Measurements from ENCODE around the gene DOLK. TPM values are rescaled to one million over a fixed set of nuclear protein-coding genes. Genes with fewer than 3 reads are reported as not detected.
A peak's percentile ranks its signal among the peaks of the same experiment; 100 is the strongest.
"Not testable (repeated sequence)": the region's sequence is repeated elsewhere in the genome, so short reads cannot be mapped to it uniquely, and the experiment has no call there.

The DOLK gene
- total RNA-seq (2014; rRNA removed; shearing (Covaris generic); ENCODE audit: low replicate concordance), result 16.9 and 29.7 TPM in 2 replicates

DNA sequence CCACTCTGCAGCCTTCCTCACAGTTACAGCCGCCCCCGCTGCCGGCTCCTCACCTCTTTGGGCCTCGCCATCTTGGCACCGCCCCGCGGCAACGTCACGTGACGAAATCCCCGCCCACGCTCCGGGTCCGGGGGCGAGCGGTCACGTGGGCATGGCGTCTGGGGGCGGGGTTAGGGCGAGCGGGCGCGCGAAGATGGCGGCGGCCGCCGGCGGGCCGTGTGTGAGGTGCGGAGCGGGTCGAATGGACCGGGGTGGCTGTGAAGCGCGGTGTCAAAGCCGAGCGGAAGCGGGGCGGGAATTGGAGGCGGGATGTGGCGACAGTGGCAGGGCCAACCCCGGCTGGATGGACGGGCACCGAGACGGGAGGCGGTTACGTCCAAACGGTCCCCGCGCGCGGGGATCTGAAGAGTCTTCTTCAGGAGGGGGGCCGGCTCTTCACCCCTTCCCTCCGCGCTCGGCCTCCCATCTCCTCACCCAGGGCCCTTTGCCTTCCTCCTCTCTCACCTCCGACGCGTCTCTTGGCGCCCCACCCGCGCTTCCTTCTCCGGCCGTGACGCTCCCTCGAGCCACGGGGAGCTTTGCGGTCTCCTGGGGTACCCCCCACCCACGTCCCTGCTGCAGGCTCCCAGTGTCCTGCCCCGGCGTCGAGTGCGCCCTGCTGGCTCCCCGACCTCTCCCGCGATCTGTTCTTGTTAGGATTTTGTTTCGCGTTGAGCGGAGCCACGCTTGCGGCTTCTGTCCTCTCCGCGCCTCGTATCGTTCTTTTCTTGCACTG, at the start of gene DOLK, which contains the start of gene NUP188:
Gene DOLK (minus strand): TSS at position 77 of the 775 bp plus-strand sequence. CDS start 300 bp downstream, outside the sequence.
Gene NUP188 (plus strand): TSS at position 173 of the 775 bp plus-strand sequence. CDS start 21 bp downstream, at position 194.
- Histone ChIP-seq H3K9me3 (no peaks in the 10 kb centered on the region), H3K36me3 (peaks cover 17% of the 10 kb centered on the region), H3K4me3 (peak within 1 kb of the TSS; percentile 92), H3K27me3 (no peaks in the 10 kb centered on the region)
- DNase-seq, result peak; percentile 93

GRCh38 chr9:128995791-128996190, 48.4 kb upstream of the DOLK start:
- Histone ChIP-seq H3K36me3 (peaks cover 70% of the 10 kb centered on the region), H3K4me3 (no peak overlapping the region), H3K27me3 (no peaks in the 10 kb centered on the region), H3K9me3 (no peaks in the 10 kb centered on the region)
- no peak for DNase-seq

GRCh38 chr9:128992995-128993394, 45.6 kb upstream of the DOLK start:
- no peak for DNase-seq
- Histone ChIP-seq H3K4me3 (no peak overlapping the region), H3K36me3 (peaks cover 83% of the 10 kb centered on the region), H3K9me3 (no peaks in the 10 kb centered on the region), H3K27me3 (no peaks in the 10 kb centered on the region)

DNA sequence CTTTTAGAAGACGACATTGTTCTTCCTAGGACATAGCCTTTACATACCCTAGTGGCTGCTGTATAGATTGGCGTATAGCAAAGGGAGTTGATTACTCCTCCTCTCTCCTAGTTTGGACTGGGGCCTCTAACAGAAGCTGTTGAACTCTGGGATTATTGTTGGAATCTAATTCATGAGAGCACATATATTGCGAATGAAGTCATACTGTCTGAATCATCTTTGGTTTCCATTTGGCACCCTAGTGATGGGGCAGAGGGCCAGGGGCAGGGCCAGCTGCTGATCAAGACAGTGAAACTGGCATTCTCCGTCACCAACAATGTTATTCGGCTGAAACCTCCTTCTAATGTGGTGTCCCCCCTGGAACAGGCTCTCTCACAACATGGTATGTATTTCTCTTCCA, 40.4 kb upstream of the DOLK start:
- DNase-seq, result peak; percentile 89
- Histone ChIP-seq H3K27me3 (no peaks in the 10 kb centered on the region), H3K4me3 (no peak overlapping the region), H3K36me3 (peaks cover 82% of the 10 kb centered on the region), H3K9me3 (no peaks in the 10 kb centered on the region)

GRCh38 chr9:128986671-128987070, 39.3 kb upstream of the DOLK start:
- Histone ChIP-seq H3K9me3 (no peaks in the 10 kb centered on the region), H3K4me3 (no peak overlapping the region), H3K27me3 (no peaks in the 10 kb centered on the region), H3K36me3 (peaks cover 85% of the 10 kb centered on the region)
- DNase-seq, result no peak

GRCh38 chr9:128983536-128983935, 36.1 kb upstream of the DOLK start:
- Histone ChIP-seq H3K9me3 (no peaks in the 10 kb centered on the region), H3K4me3 (no peak overlapping the region), H3K27me3 (no peaks in the 10 kb centered on the region), H3K36me3 (peaks cover 80% of the 10 kb centered on the region)
- DNase-seq, result no peak

DNA sequence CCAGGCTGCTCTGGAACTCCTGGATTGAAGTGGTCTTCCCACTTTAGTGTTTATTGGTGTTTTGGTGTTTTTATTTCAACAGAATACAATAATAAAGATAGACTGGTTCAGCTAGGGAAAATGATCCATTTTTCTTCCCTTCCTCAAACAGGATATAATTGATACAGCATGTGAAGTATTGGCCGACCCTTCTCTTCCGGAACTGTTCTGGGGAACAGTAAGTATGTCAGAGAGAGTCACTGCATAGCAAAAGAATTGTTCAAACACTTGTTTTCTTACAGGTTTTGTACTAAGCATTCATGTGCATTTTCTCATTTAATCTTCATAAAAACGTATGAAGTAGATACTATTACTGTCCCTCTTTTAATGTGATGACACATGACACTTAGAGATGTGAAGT, 31.7 kb upstream of the DOLK start:
- no peak overlapping the region for H3K4me3 ChIP-seq
- no peaks in the 10 kb centered on the region for H3K9me3 ChIP-seq
- H3K27me3 ChIP-seq, result no peaks in the 10 kb centered on the region
- no peak for DNase-seq
- peaks cover 67% of the 10 kb centered on the region for H3K36me3 ChIP-seq

DNA sequence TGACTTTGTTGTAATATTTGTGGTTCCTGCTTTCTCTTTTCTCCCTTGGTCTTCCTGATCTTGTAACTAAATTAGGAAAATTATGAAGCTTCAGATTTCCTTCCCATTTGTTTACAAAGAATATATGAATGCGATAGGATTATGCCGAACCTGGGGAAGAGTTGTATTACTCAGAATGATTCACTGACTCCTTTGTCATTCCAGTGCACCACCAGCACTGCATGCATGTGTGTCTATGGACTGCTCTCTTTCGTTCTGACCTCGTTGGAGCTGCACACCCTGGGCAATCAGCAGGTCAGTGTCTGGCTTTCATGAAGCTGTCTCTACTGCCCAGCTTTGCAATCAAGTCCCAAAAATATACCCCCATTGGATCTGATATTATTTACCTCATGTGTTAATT, 25.6 kb upstream of the DOLK start:
- peaks cover 77% of the 10 kb centered on the region for H3K36me3 ChIP-seq
- no peak overlapping the region for H3K4me3 ChIP-seq
- no peaks in the 10 kb centered on the region for H3K9me3 ChIP-seq
- peak; percentile 59 for DNase-seq
- no peaks in the 10 kb centered on the region for H3K27me3 ChIP-seq

DNA sequence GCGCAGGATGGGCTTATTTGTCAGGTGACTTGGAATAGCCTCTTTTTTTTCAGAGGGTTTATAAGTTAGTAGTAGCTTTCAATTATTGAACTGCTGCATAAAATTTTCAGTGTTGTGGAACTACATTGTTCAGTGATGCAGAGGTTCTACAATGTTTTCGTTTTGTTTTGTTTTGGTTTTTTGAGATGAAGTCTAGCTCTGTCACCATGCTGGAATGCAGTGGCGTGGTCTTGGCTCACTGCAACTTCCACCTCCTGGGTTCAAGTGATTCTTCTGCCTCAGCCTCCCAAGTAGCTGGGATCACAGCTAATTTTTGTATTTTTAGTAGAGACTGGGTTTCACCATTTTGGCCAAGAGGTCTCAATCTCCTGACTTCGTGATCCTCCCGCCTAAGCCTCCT, 22.1 kb upstream of the DOLK start:
- H3K9me3 ChIP-seq, result no peaks in the 10 kb centered on the region
- H3K36me3 ChIP-seq, result peaks cover 61% of the 10 kb centered on the region
- no peak for DNase-seq
- H3K27me3 ChIP-seq, result no peaks in the 10 kb centered on the region
- no peak overlapping the region for H3K4me3 ChIP-seq

- not testable (repeated sequence) for DNase-seq, H3K4me3 ChIP-seq, H3K9me3 ChIP-seq, H3K27me3 ChIP-seq
- peaks cover 38% of the 10 kb centered on the region for H3K36me3 ChIP-seq
Observed at GRCh38 chr9:128961403-128961802, 14.0 kb upstream of the DOLK start.

DNA sequence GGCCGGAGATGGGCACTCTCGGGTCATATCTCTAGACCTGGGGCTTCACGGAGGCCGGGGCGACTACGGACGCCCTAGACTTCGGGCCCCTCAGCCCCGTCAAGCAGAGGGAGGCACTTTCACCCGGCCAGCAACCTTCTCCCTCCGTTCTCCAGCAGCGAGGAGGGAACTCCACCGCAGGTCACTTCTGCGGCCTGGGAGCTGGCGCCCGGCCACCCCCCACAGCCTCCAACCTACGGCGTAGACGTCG, 201 bp downstream of the DOLK start:
- Histone ChIP-seq H3K4me3 (peak overlapping the region; percentile 92), H3K27me3 (no peaks in the 10 kb centered on the region), H3K9me3 (no peaks in the 10 kb centered on the region), H3K36me3 (peaks cover 16% of the 10 kb centered on the region)
- no peak for DNase-seq

DNA sequence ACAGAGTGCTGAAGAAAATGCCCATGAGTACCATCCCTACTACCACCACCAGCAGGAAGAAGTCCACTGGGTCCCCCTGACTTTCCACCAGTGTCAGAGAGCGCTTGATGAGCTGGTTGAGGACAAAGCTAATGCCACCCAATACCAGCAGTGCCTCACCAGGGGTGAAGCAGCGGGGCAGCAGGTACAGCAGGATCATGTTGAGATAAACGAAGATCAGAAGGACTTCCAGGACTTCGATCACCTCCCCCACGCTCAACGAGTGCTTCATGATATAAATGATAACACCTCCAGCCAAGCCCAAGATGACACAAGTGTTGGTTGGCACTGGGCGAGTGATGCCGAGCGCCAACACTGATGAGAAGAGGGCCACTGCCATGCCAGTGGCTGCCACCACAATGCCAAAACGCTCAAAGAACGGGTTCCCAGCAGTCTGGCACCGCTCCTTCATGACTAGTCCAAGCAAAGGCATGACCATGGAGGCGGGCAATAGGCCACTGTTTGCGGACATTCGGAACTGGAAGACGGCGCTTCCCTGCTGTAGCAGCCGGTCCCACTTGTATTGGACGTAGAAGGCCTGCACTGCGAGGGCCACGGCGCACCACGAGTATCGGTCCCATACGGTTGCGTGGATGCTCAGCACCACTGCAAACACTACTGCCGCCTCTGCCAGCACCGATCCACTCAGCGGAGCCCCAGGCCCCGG, 679 bp downstream of the DOLK start:
- Histone ChIP-seq H3K9me3 (no peaks in the 10 kb centered on the region), H3K4me3 (peak overlapping the region; percentile 92), H3K36me3 (peaks cover 13% of the 10 kb centered on the region), H3K27me3 (no peaks in the 10 kb centered on the region)
- DNase-seq, result peak; percentile 50

- H3K4me3 ChIP-seq, result no peak overlapping the region; the same call in 1 of the 2 replicates
- DNase-seq, result no peak
- H3K9me3 ChIP-seq, result no peaks in the 10 kb centered on the region
- no peaks in the 10 kb centered on the region for H3K27me3 ChIP-seq
- H3K36me3 ChIP-seq, result peaks cover 10% of the 10 kb centered on the region
Observed at GRCh38 chr9:128945798-128946501, 1.5 kb downstream of the DOLK start.

- DNase-seq, result not testable (repeated sequence)
Observed at GRCh38 chr9:128944966-128945365, 2.4 kb downstream of the DOLK start.

DNA sequence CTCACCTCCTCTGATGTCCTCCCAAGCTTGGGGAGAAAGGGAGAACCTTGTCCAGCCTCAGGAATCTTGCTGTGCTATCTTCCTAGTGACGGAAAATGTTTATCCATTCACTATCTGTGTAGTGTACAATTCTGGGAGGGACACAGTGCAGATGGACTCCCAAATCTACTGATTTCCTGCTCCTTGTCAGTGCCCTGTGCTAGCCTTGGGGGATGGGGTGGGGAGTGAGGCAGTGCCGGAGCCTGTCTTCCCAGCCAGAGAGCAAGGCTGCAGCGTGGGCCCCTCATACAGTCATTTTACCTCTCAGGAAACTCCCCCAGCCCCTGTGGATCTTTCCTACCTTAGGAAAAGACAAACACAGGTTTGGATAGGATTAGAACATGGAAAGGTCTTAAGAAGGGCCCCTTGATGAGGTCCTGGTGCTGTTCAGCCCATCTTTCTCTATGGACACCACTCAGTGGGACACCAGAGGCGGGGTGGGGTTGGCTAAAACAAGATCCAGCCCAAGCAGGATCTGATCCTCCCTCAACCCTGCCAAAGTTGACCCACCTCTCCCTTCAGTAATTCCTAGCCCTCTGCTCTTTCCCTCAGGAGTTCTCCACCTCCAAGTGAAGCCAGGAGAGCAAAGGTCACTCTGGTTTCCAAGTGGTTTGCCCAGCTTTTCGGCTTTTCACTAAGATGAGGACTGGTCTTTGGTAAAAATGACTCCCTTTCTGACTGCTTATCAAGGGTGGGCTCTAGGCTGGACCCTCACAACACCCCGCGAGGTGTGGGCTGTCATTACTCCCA, 3.4 kb downstream of the DOLK start:
- no peak for DNase-seq
- H3K27me3 ChIP-seq, result no peaks in the 10 kb centered on the region
- no peaks in the 10 kb centered on the region for H3K9me3 ChIP-seq
- no peak overlapping the region for H3K4me3 ChIP-seq
- H3K36me3 ChIP-seq, result peaks cover 3% of the 10 kb centered on the region; the same call in 1 of the 2 replicates

More at GRCh38 chr9:128944966-128945365, 2.4 kb downstream of the DOLK start:
- H3K27me3 ChIP-seq, H3K4me3 ChIP-seq, H3K9me3 ChIP-seq, H3K36me3 ChIP-seq: not testable (repeated sequence)

GRCh38 chr9:128940946-128941755, 6.3 kb downstream of the DOLK start:
- Histone ChIP-seq H3K36me3 (peaks cover 3% of the 10 kb centered on the region; the same call in 1 of the 2 replicates), H3K27me3 (no peaks in the 10 kb centered on the region), H3K9me3 (no peaks in the 10 kb centered on the region), H3K4me3 (no peak overlapping the region)
- no peak for DNase-seq

Measured in MG63 (cell line).